GM19372 (cell line): ENCODE results near the gene HIGD1B.

Experiments used
- ATAC-seq: cut with Tn5 transposase; IDR thresholded peaks from one replicate; pipeline ENCODE4 v1.9.1; 2021; ENCODE audit warnings: mild to moderate bottlenecking, low read depth, moderate library complexity; ENCODE audit not compliant: unreplicated experiment

HIGD1B gene

DNA sequence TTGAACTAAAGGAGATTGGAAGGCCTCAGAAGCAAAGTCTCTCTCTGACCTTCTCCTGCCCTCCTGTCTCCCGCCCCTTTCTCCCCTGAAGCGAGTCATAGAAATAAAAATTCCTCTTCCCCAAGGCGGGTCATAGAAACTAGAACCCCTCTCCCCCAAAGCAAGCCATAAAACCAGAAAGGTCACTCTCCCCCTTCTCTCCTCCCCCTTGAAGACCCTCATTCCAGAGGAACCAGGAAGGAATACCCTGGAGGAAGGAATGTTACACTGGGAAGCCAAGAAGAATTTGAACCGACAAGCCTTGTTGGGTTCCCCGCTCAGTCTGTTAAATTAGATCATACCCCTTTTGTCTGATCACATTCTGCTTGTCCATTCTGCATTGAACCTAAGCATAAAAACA, 14.9 kb upstream of the HIGD1B start:
- ATAC-seq = no peak

DNA sequence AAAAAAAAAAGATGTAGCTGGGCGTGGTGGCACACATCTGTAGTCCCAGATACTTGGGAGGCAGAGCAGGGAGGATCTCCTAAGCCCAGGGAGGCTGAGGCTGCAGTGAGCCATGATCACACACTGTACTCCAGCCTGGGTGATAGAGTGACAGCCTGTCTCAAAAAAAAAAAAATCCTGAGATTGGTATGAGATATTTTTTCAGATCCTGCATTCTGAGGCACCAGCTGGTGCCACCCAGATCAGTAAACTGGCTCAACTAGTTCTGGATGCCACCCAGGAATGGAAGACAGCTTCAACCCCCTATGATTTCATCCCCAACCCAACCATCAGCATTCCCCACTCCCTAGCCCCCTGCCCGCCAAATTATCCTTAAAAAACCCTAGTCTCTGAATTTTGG, 10.5 kb upstream of the HIGD1B start:
- no peak for ATAC-seq

DNA sequence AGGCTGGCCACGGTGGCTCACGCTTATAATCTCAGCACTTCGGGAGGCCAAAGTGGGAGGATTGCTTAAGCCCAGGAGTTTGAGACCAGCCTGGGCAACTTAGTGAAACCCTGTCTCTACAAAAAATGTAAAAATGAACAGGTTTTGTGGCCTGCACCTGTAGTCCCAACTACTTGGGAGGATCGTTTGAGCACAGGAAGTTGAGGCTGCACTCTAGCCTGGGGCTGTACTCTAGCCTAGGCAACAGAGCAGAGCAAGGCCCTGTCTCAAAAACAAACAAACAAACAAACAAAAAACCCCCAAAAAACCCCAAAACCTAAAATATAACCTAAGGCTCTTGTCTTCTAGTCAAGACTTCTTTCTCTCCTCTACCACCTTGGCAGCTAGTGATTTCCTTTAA, 7.4 kb upstream of the HIGD1B start:
- ATAC-seq = no peak

DNA sequence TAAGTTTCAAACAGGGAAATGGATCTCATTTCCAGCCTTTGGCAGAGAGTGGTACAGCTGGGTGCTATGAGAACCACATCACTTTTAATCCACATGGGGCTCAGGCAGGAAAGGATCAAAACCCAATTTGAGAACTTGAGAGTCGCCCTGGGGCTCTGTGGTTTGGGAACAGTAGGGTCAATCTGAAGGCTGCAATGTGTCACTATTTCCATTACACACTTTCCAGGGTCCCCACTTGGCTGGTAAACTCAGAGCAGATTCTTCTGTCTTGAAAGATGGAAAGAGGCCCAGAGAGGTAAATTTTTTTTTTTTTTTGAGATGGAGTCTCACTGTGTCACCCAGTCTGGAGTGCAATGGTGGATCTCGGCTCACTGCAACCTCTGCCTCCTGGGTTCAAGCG, 6.7 kb upstream of the HIGD1B start:
- no peak for ATAC-seq

DNA sequence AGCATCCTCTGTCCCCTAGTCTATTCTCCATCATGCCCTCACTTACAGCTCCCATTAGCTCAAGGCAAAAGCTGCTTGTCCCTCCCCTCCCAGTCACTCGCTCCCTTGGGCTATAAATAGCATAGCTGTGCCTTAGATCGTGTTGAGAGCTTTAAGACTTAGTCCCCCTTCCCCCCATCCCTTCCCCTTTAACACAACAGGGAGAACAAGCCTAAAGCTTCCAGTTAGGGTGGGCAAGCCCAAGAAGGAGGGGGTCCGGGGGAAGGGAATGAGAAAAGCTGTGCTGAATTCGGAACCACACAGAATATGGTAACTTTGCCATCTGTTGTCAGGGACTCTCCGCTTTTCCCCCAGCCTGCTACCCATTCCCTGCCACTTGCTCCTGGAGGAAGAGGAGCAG, 4.9 kb upstream of the HIGD1B start:
- ATAC-seq = no peak

DNA sequence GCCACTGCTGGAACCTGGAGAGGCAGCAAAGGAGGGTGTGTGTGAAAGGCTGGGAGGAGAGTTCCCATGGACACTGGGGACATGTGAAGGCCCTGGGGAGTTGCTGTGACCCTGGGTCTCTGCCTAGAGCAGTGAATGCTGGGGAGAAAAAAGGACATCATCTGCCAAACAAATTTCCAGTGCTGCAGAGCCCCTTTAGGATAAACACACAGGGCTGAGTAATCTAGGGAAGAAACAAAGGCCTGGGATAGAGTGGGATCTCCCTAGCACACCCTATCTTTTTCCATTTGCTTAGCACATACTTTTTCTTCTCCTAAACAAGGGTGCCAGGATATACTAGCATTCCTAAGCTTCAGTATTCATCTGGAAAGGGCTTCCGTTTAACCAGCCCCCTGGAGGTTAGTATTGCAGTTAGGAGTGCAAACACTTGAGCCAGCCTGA, 3.3 kb upstream of the HIGD1B start:
- ATAC-seq = no peak

DNA sequence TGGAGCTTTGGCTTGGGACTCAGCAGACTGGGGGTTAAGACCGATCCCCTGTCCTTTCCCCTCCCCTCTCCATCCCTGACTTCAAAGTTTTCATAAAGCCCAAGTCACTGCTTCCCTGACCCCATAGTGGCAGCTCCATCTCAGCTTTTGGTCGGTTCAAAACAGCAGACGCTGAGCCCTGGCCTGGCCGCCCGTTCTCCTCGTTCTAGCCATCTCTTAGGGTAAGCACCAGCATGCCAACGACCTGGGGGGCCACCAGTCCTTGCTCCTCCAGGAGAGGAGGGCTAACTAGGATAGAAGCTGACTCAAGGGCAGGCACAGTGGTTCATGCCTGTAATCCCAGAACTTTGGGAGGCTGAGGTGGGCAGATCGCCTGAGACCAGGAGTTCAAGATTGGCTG, 1.5 kb upstream of the HIGD1B start:
- ATAC-seq = no peak

DNA sequence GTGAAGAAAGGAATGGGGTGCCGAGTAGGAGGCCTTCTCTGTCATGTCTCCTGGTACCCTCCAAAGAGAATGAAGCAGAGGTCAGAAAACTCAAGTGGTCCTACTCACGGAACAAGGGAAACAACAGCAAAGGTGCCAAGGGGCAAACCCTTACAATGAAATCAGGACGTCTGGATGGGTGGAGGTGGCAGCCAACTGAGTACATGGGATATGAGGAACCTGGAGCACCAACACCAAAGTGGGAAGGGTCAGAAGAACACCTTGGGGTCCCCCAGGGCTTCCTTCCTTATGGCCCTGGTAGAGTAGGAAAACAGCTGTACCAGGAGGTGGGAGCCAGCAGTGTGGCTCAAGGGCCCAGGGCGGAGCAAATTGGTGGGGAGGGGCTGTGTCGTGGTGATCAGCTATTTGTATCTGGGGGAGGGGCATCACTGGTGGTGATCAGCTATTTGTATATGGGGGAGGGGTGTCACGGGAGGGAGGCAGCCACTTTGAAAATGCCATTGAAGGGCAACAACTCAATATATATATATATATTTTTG, 643 bp downstream of the HIGD1B start:
- ATAC-seq = no peak

DNA sequence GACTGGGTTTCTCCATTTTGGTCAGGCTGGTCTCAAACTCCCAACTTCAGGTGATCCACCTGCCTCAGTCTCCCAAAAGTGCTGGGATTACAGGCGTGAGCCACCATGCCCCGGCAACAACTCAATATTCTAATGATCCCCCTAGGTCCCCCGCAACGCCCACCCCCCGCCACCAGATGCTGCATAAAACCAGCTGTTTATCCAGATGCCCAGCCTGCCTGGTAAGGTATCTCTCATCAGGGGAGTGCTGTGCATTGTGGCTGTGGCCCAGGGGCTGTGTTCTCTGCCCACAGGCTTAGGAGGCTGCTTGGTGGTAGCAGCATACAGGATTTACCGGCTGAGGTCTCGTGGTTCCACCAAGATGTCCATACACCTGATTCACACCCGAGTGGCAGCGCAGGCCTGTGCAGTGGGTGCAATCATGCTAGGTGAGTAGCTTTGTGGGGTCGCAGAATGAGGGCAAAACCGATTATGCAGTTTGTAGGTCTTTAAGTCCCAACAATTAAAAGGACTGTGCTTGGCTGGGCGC, 1.3 kb downstream of the HIGD1B start:
- no peak for ATAC-seq

DNA sequence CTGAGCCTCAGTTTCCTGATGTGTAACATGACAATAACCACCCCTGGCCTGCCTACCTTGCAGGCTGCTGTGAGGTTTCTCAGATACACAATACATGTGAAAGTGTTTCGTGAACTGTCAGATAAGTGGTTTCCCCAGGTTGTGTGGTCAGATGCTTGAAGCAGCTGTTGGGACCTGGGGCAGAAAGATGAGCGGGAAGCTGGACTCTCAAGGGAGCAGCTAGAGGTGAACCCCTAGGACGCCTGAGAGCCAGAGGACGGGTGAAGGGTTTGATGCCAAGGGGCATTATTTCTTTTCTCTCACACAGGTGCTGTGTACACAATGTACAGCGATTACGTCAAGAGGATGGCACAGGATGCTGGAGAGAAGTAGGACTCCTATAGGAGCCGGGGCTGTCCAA, 2.3 kb downstream of the HIGD1B start:
- no peak for ATAC-seq

DNA sequence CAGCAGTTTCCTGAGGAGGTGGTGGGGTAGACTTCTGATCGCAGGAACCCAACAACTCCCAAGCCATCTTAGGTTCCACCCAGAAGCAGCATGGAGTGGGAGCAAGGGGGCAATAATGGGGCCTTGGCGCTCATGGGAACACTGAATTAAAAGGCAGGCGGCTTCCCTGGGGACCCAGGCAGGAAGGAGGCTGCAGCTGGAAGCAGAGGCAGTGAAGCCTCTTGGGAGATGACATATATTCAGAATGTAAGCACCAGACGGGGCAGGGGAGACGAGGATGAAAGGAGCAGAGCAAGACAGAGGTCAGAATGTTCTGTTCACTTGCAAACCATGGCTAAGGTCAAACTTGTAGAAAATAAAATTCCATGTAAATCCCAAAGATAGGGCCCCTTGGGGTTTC, 2.9 kb downstream of the HIGD1B start:
- no peak for ATAC-seq

DNA sequence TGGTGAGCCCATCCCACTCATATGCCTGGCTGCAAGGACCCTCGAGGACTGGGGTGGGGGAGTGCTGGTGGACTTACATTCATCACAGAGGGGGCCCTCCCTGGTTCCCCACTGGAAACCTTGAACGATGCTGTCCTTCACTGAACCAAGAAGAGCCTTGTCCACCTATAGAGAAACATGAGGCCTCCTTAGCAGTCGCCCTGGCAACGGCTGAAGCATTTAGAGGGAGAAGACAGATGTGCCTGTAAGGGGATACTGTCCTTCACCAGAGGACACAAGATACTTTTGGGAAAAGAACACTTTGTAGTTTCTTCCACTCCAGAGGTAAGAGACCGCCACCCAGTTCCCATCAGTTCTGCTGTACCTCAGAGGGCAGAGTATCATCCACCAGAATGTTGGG, 6.5 kb downstream of the HIGD1B start:
- ATAC-seq = no peak

DNA sequence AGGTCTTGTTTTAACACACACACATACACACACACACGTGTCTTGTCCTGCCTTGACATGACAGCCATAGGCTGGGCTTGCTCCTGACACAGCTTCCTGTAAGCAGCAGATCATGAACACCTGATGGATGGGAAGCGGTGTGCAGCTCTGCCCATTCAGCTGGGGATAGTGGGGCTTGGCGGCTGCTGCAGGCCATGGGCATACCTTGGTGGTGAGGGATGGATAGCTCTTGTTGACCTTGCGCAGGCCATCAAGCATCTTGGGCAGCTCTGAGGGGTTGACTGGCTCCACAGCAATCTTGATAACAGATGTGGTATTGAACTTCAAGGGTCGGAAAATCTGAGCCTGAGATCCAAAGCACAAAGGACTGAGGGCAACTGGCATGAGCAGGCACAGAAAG, 12.0 kb downstream of the HIGD1B start:
- ATAC-seq = no peak

DNA sequence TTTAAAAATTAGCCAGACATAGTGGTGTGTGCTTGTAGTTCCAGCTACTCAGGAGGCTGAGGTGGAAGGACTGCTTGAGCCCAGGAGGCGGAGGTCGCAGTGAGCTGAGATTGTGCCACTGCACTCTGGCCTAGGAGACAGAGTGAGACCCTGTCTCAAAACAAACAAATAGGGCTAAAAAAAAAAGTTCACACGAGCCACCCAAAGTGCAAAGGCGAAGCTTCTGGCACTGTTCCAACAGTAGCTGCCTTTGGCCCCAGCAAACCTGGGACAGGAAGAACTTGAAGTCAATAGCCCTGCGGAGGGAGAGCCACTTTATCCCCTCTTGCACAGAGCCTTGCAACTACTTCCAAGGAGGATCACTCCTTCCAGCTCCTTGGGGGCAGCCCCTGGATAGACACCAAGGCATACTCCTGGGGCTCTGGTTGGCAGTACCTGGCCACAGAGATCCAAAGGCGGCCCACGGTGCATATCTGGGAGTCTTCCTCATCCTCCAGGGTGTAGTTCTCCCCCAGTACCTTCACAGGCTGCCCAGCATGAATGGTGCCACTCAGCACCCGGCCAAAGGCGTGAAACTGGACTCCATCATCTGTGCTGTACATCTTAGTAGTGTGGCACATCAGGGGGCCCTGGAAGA, 14.7 kb downstream of the HIGD1B start:
- ATAC-seq = no peak

DNA sequence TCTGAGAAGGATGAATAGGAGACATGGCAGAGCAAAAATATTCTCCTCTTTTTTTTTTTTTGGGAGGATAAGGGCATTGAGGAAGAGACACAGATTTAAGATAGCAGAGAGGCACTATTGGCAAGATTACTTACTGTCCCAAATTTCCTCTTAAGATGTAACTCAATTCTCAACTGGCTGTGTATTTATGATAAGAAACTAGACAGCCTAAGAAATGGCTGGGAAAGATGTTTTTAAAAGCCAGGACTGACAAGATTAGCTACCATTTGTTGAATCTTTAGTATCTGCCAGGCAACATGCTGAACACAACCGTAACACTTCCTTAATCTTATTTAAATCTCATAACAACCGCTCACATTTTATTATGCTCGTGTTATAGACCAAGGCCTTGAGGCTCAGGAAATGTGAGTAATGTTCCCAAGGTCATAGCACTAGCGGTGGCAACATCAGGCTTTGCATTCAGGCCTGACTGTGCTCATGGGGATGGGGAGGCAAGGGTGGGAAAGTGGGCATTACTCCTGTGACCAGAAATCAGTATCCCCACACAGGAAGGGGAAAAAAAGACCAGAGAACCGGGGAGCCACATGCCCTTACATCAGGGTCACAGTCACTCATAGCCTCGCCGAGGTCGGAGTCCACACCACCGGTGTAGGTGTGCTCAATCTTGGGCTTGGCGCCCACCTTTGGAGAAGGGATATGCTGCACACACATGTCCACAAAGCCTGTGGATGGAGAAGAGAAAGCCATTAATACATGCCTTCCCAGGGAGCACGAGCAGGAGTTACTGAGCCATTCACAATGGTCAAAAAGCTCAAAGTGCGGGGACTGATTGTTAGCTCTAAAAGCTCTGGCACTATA, 15.6 kb downstream of the HIGD1B start:
- ATAC-seq = no peak

DNA sequence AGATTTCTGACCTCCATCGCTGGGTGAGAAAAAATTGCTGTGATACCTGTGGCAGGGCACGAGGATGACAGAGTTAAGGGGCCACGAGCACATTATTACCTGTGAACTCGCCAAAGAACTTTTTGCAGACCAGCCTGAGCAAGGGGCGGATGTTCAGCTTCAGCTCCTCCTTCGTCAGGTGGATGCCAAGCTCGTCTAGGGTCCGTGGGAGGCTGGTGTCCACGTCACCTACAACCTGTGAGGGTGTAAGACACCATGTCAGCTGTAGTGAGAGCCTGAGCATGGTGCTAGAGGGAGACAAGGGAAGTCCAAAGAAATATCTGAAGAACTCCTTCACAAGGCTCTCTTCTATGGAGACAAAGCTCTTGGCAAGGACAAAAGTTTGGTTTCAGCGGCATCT, 17.1 kb downstream of the HIGD1B start:
- ATAC-seq = no peak

DNA sequence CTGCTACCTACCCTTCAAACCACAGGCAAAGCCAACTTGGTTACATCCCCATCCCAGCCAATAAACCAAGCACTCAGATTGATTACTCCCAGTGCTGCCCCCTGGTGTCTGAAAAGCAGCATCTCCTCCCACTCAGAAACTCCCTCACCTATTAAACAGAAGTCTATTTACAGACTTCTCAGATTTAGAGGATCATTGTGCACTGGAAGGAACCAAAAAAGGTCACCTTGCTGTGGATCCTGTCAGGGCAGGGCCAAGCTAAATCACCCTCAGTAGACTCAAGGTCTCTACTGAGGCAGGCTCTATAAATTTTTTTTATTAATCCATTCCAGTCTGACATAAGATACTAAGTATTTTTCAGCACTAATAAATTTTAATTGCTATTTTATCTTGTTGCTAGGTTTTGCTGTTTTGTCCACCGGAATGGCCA, 17.6 kb downstream of the HIGD1B start:
- no peak for ATAC-seq

DNA sequence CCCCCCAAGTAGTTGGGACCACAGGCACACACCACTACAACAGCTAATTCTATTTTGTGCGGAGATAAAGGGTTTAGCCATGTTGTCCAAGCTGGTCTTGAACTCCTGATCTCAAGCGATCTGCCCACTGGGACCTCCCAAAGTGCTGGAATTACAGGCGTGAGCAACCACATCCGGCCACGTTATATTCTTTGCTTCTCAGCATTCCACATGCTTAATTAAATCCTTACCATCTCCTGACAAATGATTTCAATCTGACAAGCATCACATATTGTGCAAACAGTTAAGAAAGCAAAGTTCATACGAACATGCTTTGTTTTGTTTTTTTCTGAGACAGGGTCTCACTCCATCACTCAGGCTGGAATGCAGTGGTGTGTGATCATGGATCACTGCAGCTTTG, 18.2 kb downstream of the HIGD1B start:
- ATAC-seq = no peak

DNA sequence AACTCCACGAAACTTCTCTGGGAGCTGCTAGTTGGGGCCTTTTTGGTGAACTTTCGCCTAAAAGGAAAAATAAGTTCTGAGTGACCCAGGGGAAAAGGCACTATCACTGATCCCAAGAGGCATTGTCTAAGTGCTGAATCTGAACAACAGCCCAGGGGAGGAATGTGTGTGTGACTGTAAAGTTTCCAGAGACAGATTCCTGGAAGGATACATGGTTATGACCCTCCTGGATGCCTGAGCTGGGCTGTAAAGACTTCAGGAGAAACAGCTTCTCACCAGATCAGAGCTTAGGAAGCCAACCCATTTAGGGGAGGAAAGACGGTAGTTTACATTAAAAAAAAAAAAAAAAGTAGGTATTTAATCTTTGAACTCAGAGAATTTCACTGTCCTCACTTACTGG, 20.2 kb downstream of the HIGD1B start:
- no peak for ATAC-seq

DNA sequence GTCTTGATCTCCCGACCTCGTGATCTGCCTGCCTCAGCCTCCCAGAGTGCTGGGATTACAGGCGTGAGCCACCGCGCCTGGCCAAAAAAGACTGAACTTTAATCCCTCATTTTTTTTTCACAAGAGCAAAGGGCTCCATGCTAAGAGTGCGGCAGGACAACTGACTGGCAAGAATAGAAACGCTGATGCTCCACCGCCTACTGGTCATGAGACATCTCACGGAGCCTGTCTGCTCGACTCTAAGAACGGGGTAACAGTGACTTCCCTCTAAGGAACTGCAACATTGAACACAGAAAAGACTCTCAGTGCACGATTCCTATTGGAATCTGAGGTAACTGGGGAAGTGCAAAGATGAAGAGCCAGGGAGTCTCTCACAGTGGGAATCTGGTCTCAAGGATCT, 23.9 kb downstream of the HIGD1B start:
- ATAC-seq = no peak

DNA sequence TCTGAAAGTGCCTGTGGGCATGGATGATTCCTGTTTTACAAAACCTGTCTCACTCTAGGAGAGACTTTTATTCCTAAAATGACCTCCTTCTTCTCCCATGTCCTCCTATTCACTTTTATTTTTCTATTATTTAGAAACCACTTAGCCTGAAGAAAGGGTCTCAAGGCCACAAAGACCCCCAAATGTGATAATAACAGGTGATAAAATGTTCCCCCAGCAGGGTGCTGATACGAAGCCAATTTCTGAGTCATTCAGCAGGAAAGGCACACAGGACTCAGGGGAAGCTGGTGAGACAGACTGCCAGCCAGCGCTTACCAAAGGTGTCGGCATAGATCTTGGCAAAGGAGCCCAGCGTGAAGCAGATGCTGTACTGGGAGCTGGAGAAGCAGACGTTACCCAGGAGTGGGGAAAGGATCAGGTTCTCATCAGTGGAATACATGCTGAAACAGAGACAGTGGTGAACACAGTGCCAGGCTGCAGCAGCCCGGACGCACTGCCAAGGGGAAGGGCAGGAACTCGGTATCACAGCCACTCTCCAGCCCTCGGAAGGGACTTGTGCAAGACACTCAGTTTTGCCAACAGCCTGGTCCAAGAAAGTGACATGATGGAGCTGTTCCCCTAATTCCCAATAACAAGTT, 24.6 kb downstream of the HIGD1B start:
- ATAC-seq = no peak
